MG63 (cell line): ENCODE measurements around the gene GJB6. TPM values are rescaled to one million over a fixed set of nuclear protein-coding genes. Genes with fewer than 3 reads are reported as not detected.

Source experiments
- DNase-seq: peaks from one replicate; pipeline ENCODE4 v3.0.0-alpha.2; 2020
- H3K27me3 ChIP-seq: fragments of 250-450 bp; sonication (Bioruptor Pico); 2 replicates; pipeline ENCODE4 v1.5.1; 2020; ENCODE audit warnings: mild to moderate bottlenecking, moderate library complexity
- H3K36me3 ChIP-seq: fragments of 250-450 bp; sonication (Bioruptor Pico); 2 replicates; pipeline ENCODE4 v1.5.1; 2020; ENCODE audit warnings: mild to moderate bottlenecking, moderate library complexity
- H3K4me3 ChIP-seq: fragments of 250-450 bp; sonication (Bioruptor Pico); 2 replicates; pipeline ENCODE4 v1.5.1; 2020; ENCODE audit warnings: mild to moderate bottlenecking, moderate library complexity
- H3K9me3 ChIP-seq: fragments of 250-450 bp; sonication (Bioruptor Pico); 2 replicates; pipeline ENCODE4 v1.5.1; 2020; ENCODE audit warnings: mild to moderate bottlenecking, moderate library complexity
- total RNA-seq: library from RNA; depleted of rRNA; stranded (reverse); fragments of >200 nt; shearing (Covaris generic); gene quantifications from 2 replicates; pipeline ENCODE4 v1.2.3, GENCODE V29; 2014; ENCODE audit warnings: low replicate concordance

Gene GJB6
- total RNA-seq, 1 experiment from 2014 or later: not detected

DNA sequence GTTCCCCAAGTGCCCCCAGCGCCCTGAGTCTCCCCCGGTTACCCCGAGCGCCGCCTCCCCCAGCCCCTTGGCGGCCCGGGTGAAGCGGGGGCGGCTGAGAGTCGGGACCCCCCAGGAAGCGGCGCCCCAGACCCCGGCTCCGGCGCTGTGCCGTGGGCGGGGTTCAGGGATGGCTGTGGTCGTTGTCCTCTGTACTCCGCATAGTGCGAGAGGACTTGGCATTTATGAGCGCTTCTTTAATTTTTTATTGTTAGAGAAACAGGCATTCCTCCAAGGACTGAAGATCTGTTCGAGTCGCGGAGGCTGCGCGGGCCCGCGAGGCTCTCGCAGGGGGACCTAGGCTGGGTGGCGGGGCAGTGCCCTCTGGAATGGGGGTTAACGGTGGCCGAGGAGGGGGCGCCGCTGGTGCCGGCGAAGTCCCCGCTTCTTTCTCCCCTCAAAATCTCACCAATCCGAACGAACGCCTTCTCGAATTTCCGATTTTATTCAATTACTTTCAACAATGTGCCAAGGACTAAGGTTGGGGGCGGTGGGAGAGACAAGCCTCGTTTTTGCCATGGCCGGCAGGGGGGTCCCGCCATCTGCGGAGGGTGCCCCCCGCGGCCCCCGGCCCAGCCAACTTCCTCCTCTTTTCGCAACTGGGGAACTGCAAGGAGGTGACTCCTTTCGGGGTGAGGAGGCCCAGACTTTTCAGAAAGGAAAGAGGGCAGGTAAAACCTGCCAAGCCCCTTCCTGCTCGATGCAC, 38.8 kb downstream of the GJB6 start:
- no peak for DNase-seq
- H3K9me3 ChIP-seq: no peaks in the 10 kb centered on the region
- no peaks in the 10 kb centered on the region for H3K36me3 ChIP-seq
- peaks cover 41% of the 10 kb centered on the region for H3K27me3 ChIP-seq
- H3K4me3 ChIP-seq: peak overlapping the region; percentile 40

GRCh38 chr13:20192836-20193161, 39.3 kb downstream of the GJB6 start, which contains the start of gene GJB2:
GJB2 (minus strand) TSS chr13:20192938; CDS start chr13:20189581, 3,357 bp downstream.
- Histone ChIP-seq H3K27me3 (peaks cover 41% of the 10 kb centered on the region), H3K9me3 (no peaks in the 10 kb centered on the region), H3K36me3 (no peaks in the 10 kb centered on the region), H3K4me3 (peak within 1 kb of the TSS; percentile 40)
- DNase-seq: no peak

DNA sequence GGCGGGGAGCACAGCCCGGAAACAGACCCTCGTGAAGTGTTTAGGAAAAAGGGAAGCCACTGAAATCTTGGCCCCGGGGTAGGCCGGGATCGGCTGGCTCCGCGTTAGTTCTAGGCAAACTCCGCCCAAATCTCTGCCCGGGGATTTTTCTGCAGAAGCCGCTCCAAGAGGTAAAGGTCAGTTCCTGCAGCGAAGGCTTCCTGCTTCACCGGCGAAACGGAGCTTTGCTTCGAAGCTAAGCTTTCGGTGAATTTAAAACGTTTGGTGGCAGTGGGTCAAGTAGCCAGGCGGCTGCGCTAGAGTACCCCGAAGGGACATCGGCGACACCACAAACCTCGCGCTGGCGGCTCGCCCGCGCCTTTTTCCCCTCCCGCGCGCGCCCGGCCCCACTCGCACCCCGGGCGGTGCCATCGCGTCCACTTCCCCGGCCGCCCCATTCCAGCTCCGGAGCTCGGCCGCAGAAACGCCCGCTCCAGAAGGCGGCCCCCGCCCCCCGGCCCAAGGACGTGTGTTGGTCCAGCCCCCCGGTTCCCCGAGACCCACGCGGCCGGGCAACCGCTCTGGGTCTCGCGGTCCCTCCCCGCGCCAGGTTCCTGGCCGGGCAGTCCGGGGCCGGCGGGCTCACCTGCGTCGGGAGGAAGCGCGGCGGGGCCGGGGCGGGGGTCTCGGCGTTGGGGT, 39.8 kb downstream of the GJB6 start:
- H3K9me3 ChIP-seq: no peaks in the 10 kb centered on the region
- H3K36me3 ChIP-seq: no peaks in the 10 kb centered on the region
- DNase-seq: no peak
- peak overlapping the region; percentile 40 for H3K4me3 ChIP-seq
- H3K27me3 ChIP-seq: peaks cover 41% of the 10 kb centered on the region

DNA sequence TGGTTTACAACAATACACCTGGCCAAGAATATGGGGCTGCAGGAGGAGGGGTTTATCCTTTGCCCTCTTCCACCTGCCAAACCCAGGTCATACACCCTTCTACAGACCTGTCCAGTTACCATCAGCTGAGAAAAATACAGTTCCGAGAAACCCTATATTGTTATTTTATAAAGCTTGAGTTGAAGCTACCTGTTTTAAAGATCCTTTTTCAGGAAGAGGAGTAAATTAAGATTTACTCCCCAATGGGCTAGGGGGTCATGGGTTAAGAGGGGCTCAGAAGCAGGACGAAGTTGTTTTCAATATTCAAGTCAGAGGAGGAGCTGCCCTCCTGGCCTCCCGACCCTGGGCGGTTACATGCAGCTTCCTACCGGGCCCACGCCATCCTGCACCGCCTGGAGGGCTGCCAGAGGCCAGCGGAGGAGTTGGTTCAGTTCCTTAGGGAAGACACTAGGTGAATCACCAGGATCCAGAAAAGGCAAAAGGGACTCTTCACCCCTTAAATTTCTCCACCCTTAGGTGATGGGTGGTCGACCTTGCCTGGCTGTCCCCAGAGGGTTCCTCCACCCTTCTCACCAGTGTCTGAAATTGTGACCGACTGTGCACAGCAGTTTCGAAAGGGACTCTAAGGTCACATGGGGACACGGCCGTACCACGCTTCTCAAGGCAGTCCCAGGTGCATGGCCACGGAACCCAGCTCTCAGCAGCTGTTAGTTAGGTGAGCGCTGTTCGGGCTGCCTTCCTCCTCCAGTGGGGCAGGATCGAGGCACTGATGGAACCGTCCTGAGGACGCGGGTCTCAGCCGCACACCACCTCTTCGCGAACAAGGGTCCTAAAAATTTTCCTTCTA, 40.6 kb downstream of the GJB6 start:
- no peak for DNase-seq
- H3K27me3 ChIP-seq: peaks cover 36% of the 10 kb centered on the region
- no peaks in the 10 kb centered on the region for H3K9me3 ChIP-seq
- no peak overlapping the region; the same call in 1 of the 2 replicates for H3K4me3 ChIP-seq
- H3K36me3 ChIP-seq: no peaks in the 10 kb centered on the region

- H3K27me3 ChIP-seq: peaks cover 27% of the 10 kb centered on the region
- DNase-seq: peak; percentile 81
- H3K36me3 ChIP-seq: no peaks in the 10 kb centered on the region
- H3K9me3 ChIP-seq: no peaks in the 10 kb centered on the region
- H3K4me3 ChIP-seq: no peak overlapping the region
These were observed 41.4 kb downstream of the GJB6 start for GRCh38 chr13:20190481-20191310.

- H3K4me3 ChIP-seq: no peak overlapping the region
- no peaks in the 10 kb centered on the region for H3K36me3 ChIP-seq
- peaks cover 21% of the 10 kb centered on the region for H3K27me3 ChIP-seq
- no peaks in the 10 kb centered on the region for H3K9me3 ChIP-seq
- DNase-seq: no peak
These were observed 42.0 kb downstream of the GJB6 start for GRCh38 chr13:20190076-20190475.

DNA sequence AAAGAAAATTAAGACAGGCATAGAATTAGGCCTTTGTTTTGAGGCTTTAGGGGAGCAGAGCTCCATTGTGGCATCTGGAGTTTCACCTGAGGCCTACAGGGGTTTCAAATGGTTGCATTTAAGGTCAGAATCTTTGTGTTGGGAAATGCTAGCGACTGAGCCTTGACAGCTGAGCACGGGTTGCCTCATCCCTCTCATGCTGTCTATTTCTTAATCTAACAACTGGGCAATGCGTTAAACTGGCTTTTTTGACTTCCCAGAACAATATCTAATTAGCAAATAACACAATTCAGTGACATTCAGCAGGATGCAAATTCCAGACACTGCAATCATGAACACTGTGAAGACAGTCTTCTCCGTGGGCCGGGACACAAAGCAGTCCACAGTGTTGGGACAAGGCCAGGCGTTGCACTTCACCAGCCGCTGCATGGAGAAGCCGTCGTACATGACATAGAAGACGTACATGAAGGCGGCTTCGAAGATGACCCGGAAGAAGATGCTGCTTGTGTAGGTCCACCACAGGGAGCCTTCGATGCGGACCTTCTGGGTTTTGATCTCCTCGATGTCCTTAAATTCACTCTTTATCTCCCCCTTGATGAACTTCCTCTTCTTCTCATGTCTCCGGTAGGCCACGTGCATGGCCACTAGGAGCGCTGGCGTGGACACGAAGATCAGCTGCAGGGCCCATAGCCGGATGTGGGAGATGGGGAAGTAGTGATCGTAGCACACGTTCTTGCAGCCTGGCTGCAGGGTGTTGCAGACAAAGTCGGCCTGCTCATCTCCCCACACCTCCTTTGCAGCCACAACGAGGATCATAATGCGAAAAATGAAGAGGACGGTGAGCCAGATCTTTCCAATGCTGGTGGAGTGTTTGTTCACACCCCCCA, 43.2 kb downstream of the GJB6 start:
- Histone ChIP-seq H3K4me3 (no peak overlapping the region), H3K27me3 (peaks cover 10% of the 10 kb centered on the region), H3K9me3 (no peaks in the 10 kb centered on the region), H3K36me3 (no peaks in the 10 kb centered on the region)
- DNase-seq: no peak

DNA sequence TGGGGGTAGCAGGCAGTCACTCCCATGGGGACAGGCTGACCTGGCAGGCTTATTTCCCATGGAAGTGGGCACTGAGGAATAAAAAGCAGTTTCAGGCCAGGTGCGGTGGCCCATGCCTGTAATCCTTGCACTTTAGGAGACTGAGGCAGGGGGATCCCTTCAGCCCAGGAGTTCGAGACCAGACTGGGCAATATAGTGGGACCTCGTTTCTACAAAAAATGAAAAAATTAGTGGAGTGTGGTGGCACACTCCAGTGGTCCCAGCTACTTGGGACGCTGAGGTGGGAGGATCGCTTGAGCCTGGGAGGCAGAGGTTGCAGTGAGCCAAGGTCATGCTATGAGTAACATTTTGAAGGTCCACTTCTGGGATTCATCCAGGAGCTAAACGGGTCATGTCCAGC, 45.3 kb downstream of the GJB6 start:
- Histone ChIP-seq H3K36me3 (no peaks in the 10 kb centered on the region), H3K4me3 (no peak overlapping the region), H3K27me3 (no peaks in the 10 kb centered on the region), H3K9me3 (no peaks in the 10 kb centered on the region)
- no peak for DNase-seq

DNA sequence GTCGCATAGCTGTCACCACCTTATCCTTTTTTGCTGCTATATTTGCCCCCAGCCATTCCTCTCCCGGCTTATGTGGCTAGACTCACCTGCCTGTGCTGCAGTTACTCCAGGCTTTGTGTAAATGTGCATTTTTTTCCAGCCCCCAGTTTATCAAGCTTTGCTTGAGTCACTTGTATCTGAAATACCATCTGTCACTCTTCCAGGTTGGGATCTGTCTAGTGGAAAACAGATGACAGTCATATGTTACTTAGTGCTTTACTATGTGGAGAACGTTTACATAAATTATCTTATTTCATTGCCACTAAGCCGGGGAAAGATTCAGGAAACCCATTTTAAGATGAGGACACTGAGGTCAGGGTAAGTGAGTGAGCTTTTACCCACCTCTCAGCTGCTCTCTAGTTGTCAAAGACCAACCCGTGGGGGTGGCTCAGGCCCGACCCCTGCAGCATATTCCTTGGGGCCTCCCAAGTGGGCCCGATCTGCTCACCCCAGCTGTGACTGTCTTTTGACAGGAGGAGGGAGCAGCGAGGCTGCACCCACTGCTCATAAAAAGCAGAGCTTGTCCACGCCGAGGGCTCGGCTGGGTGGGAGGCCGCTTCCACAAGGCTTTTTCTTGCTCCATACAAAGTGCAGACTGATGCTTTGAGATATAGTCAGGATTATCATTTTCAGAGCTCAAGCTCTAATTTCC, 46.6 kb downstream of the GJB6 start:
- Histone ChIP-seq H3K4me3 (no peak overlapping the region), H3K27me3 (no peaks in the 10 kb centered on the region), H3K9me3 (no peaks in the 10 kb centered on the region), H3K36me3 (no peaks in the 10 kb centered on the region)
- DNase-seq: no peak

GRCh38 chr13:20182231-20182846, 49.8 kb downstream of the GJB6 start:
- H3K27me3 ChIP-seq: no peaks in the 10 kb centered on the region
- no peak overlapping the region for H3K4me3 ChIP-seq
- no peaks in the 10 kb centered on the region for H3K36me3 ChIP-seq
- peak; percentile 44 for DNase-seq
- no peaks in the 10 kb centered on the region for H3K9me3 ChIP-seq

GRCh38 chr13:20181188-20181587, 50.9 kb downstream of the GJB6 start:
- no peak for DNase-seq

DNA sequence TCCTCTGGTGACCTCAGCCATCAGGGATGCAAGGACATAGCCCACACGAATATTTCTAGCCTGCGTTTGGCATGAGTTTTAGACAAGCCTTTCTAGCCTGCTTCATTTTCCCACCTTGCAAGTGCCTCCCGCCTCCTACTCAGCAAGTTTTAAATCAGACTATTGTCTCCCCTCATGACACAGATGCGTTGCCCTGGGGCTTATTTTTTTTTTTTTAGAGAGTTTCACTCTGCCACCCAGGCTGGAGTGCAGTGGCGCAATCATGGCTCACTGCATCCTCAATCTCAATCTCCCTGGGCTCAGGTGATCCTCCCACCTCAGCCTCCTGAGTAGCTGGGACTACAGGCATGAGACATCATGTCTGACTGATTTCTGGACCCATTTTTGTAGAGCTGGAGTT, 54.0 kb downstream of the GJB6 start:
- Histone ChIP-seq H3K4me3 (no peak overlapping the region), H3K36me3 (no peaks in the 10 kb centered on the region), H3K9me3 (no peaks in the 10 kb centered on the region), H3K27me3 (no peaks in the 10 kb centered on the region)
- DNase-seq: no peak

More at GRCh38 chr13:20181188-20181587, 50.9 kb downstream of the GJB6 start:
- H3K9me3 ChIP-seq: no peaks in the 10 kb centered on the region
- no peaks in the 10 kb centered on the region for H3K36me3 ChIP-seq
- H3K27me3 ChIP-seq: no peaks in the 10 kb centered on the region
- no peak overlapping the region for H3K4me3 ChIP-seq

- Histone ChIP-seq H3K36me3 (no peaks in the 10 kb centered on the region), H3K27me3 (no peaks in the 10 kb centered on the region), H3K4me3 (no peak overlapping the region), H3K9me3 (no peaks in the 10 kb centered on the region)
- DNase-seq: no peak
These were observed 54.9 kb downstream of the GJB6 start for GRCh38 chr13:20177049-20177831.
